ENCODE measurements around the gene TSPAN18. TPM values are rescaled to one million over a fixed set of nuclear protein-coding genes. Genes with fewer than 3 reads are reported as not detected.

The TSPAN18 gene
- total and polyA plus RNA-seq, 2 experiments from 2014 or later: 0.20 to 0.54 TPM

DNA sequence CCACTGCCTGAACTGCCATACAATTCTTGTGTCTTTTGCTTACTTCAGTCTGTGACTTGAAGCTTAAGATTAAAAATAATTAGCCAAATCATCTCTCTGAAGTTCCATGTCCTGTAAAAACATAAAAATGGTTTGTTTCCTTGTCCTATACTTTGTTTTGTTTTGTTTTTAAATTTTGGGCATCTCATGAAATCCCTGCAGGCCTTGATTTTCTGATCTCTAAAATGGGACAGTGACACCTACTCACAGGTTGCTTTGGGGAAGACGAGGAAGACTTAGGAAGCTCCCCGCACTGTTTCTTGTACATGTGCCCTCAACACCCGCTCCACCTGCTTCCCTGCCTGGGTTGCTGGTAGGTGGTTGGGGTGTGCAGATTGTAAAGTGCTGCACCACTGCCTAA is 38.9 kb downstream of the TSPAN18 start:
- Histone ChIP-seq H3K27me3 (replicated peaks; ENCODE audit: insufficient read depth) (no peaks in the 10 kb centered on the region), H3K36me3 (ENCODE audit: low read depth) (no peaks in the 10 kb centered on the region), H3K79me2 (ENCODE audit: insufficient read depth) (no peaks in the 10 kb centered on the region), H3K27ac (peak overlapping the region; percentile 53), H3K9me3 (ENCODE audit: low read depth) (no peaks in the 10 kb centered on the region), H3K9ac (peak overlapping the region; percentile 46; the same call in 1 of the 2 replicates), H2AFZ (no peak overlapping the region), H3K4me1 (ENCODE audit: insufficient read depth) (peaks cover 27% of the 10 kb centered on the region), H4K20me1 (ENCODE audit: insufficient read depth) (no peaks in the 10 kb centered on the region), H3K4me3 (no peak overlapping the region), H3K9me2 (ENCODE audit: insufficient read depth) (no peaks in the 10 kb centered on the region), H3K4me2 (ENCODE audit: unreplicated experiment) (no peak overlapping the region), H3F3A (ENCODE audit: insufficient read depth) (peaks cover 12% of the 10 kb centered on the region)
- TF ChIP-seq EZH2 (IDR thresholded peaks at IDR 0.05; ENCODE audit: insufficient read depth, poor library complexity, severe bottlenecking) (no peak), EZH2phosphoT487 (IDR thresholded peaks at IDR 0.05; ENCODE audit: insufficient read depth, low read depth) (no peak)
- no peak for DNase-seq
- WGBS, 2 experiments (ENCODE audit: low coverage in 1 of 2, low lambda C conversion rate in 2 of 2, missing lambda C conversion rate in 2 of 2): 94 to 97% methylated on average over 3 of the region's 3 CpGs
- in situ Hi-C loops (cut with MboI): no loop called here

GRCh38 chr11:44766112-44766971 is 39.6 kb downstream of the TSPAN18 start:
- peak overlapping the region; percentile 46; the same call in 1 of the 2 replicates for H3K9ac ChIP-seq
- peak; percentile 70 for DNase-seq
- no peak for TF ChIP-seq EZH2 (IDR thresholded peaks at IDR 0.05; ENCODE audit: insufficient read depth, poor library complexity, severe bottlenecking)
- H2AFZ ChIP-seq: no peak overlapping the region
- 41 to 43% methylated on average over 8 of the region's 8 CpGs for WGBS, 2 experiments (ENCODE audit: low coverage in 1 of 2, low lambda C conversion rate in 2 of 2, missing lambda C conversion rate in 2 of 2)
- H3K4me3 ChIP-seq: no peak overlapping the region
- H3K4me1 ChIP-seq (ENCODE audit: insufficient read depth): peaks cover 26% of the 10 kb centered on the region
- H3K9me2 ChIP-seq (ENCODE audit: insufficient read depth): no peaks in the 10 kb centered on the region
- H3K4me2 ChIP-seq (ENCODE audit: unreplicated experiment): no peak overlapping the region
- peaks cover 12% of the 10 kb centered on the region; the same call in 1 of the 2 replicates for H3F3A ChIP-seq (ENCODE audit: insufficient read depth)
- no peaks in the 10 kb centered on the region for H3K79me2 ChIP-seq (ENCODE audit: insufficient read depth)
- no peaks in the 10 kb centered on the region for H4K20me1 ChIP-seq (ENCODE audit: insufficient read depth)
- in situ Hi-C loops (cut with MboI): no loop called here
- H3K9me3 ChIP-seq (ENCODE audit: low read depth): no peaks in the 10 kb centered on the region
- H3K27ac ChIP-seq: peak overlapping the region; percentile 53
- H3K27me3 ChIP-seq (replicated peaks; ENCODE audit: insufficient read depth): no peaks in the 10 kb centered on the region
- no peaks in the 10 kb centered on the region for H3K36me3 ChIP-seq (ENCODE audit: low read depth)

GRCh38 chr11:44766972-44767278 is 40.2 kb downstream of the TSPAN18 start:
- Histone ChIP-seq H3K4me3 (no peak overlapping the region), H3K9me2 (ENCODE audit: insufficient read depth) (no peaks in the 10 kb centered on the region), H3K9me3 (ENCODE audit: low read depth) (no peaks in the 10 kb centered on the region), H3K79me2 (ENCODE audit: insufficient read depth) (no peaks in the 10 kb centered on the region), H3K4me1 (ENCODE audit: insufficient read depth) (peaks cover 26% of the 10 kb centered on the region), H3K27ac (peak overlapping the region; percentile 53), H2AFZ (no peak overlapping the region), H3K9ac (peak overlapping the region; percentile 46; the same call in 1 of the 2 replicates), H3K36me3 (ENCODE audit: low read depth) (no peaks in the 10 kb centered on the region), H3F3A (ENCODE audit: insufficient read depth) (peaks cover 12% of the 10 kb centered on the region; the same call in 1 of the 2 replicates), H3K27me3 (replicated peaks; ENCODE audit: insufficient read depth) (no peaks in the 10 kb centered on the region; the same call in 1 of the 2 replicates), H3K4me2 (ENCODE audit: unreplicated experiment) (peak overlapping the region; percentile 8), H4K20me1 (ENCODE audit: insufficient read depth) (no peaks in the 10 kb centered on the region)
- peak; percentile 41 for DNase-seq
- TF ChIP-seq EZH2 (IDR thresholded peaks at IDR 0.05; ENCODE audit: insufficient read depth, poor library complexity, severe bottlenecking) (no peak), EZH2phosphoT487 (IDR thresholded peaks at IDR 0.05; ENCODE audit: insufficient read depth, low read depth) (no peak)
- in situ Hi-C loops (cut with MboI): no loop called here

GRCh38 chr11:44767421-44767820 is 40.7 kb downstream of the TSPAN18 start:
- no peaks in the 10 kb centered on the region for H3K36me3 ChIP-seq (ENCODE audit: low read depth)
- H3K79me2 ChIP-seq (ENCODE audit: insufficient read depth): no peaks in the 10 kb centered on the region
- TF ChIP-seq EZH2 (IDR thresholded peaks at IDR 0.05; ENCODE audit: insufficient read depth, poor library complexity, severe bottlenecking): no peak
- TF ChIP-seq EZH2phosphoT487 (IDR thresholded peaks at IDR 0.05; ENCODE audit: insufficient read depth, low read depth): no peak
- H3K4me2 ChIP-seq (ENCODE audit: unreplicated experiment): peak overlapping the region; percentile 8
- no peak overlapping the region for H3K9ac ChIP-seq
- no peak overlapping the region for H2AFZ ChIP-seq
- peaks cover 12% of the 10 kb centered on the region; the same call in 1 of the 2 replicates for H3F3A ChIP-seq (ENCODE audit: insufficient read depth)
- no peaks in the 10 kb centered on the region; the same call in 1 of the 2 replicates for H3K27me3 ChIP-seq (replicated peaks; ENCODE audit: insufficient read depth)
- H4K20me1 ChIP-seq (ENCODE audit: insufficient read depth): no peaks in the 10 kb centered on the region
- in situ Hi-C loops (cut with MboI): no loop called here
- peak overlapping the region; percentile 53 for H3K27ac ChIP-seq
- no peaks in the 10 kb centered on the region for H3K9me3 ChIP-seq (ENCODE audit: low read depth)
- H3K4me1 ChIP-seq (ENCODE audit: insufficient read depth): peaks cover 26% of the 10 kb centered on the region
- DNase-seq: peak; percentile 56
- WGBS, 2 experiments (ENCODE audit: low coverage in 1 of 2, low lambda C conversion rate in 2 of 2, missing lambda C conversion rate in 2 of 2): 5 to 21% methylated on average over 1 of the region's 1 CpG
- H3K9me2 ChIP-seq (ENCODE audit: insufficient read depth): no peaks in the 10 kb centered on the region
- no peak overlapping the region for H3K4me3 ChIP-seq

All from GM23248 (cell line).